ENCODE results near the gene CSTF2. TPM values are rescaled to one million over a fixed set of nuclear protein-coding genes. Genes with fewer than 3 reads are reported as not detected.

Gene CSTF2
- total RNA-seq, 2 donors from 2014 or later, result 21.8 to 32.2 TPM

DNA sequence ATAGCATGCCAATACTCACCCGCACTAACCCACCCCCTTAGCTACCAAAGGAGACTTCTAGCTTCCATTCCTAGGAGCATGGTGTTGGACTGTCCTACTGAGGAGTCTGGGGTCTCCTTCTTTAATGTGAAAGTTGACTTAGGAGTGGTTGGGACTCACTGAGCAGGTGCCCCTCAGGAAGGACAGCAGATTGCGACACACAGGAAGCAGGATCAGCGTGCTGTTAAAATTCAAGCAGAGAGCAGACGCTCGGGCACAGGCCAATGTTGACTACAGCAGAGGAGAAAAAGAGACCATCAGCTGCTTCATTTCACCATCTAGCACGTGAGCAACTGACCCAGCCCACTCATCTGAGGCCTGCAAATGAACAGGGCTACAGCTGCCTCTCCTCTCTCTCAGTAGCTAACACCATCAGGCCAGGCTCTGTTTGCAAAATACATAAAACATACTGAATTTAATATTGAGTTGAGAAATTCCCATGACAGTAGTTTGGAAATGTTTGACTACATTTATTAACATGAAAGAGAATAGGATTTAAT, 43.2 kb downstream of the CSTF2 start:
- TF ChIP-seq, protein P1, sequence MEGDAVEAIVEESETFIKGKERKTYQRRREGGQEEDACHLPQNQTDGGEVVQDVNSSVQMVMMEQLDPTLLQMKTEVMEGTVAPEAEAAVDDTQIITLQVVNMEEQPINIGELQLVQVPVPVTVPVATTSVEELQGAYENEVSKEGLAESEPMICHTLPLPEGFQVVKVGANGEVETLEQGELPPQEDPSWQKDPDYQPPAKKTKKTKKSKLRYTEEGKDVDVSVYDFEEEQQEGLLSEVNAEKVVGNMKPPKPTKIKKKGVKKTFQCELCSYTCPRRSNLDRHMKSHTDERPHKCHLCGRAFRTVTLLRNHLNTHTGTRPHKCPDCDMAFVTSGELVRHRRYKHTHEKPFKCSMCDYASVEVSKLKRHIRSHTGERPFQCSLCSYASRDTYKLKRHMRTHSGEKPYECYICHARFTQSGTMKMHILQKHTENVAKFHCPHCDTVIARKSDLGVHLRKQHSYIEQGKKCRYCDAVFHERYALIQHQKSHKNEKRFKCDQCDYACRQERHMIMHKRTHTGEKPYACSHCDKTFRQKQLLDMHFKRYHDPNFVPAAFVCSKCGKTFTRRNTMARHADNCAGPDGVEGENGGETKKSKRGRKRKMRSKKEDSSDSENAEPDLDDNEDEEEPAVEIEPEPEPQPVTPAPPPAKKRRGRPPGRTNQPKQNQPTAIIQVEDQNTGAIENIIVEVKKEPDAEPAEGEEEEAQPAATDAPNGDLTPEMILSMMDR (IDR thresholded peaks at IDR 0.05), result no peak
- H3K27me3 ChIP-seq, result no peaks in the 10 kb centered on the region
- intact Hi-C loops (cut with DNase I), result no loop called here
- no peak overlapping the region for H3K4me3 ChIP-seq
- DNase-seq, result no peak
- no peaks in the 10 kb centered on the region for H3K4me1 ChIP-seq
- no peaks in the 10 kb centered on the region for H3K36me3 ChIP-seq
- no peaks in the 10 kb centered on the region for H3K9me3 ChIP-seq
- no peak overlapping the region for H3K27ac ChIP-seq
- no peak overlapping the region for H3K9ac ChIP-seq (ENCODE audit: low read depth in 2 of 2, low read length in 2 of 2)

DNA sequence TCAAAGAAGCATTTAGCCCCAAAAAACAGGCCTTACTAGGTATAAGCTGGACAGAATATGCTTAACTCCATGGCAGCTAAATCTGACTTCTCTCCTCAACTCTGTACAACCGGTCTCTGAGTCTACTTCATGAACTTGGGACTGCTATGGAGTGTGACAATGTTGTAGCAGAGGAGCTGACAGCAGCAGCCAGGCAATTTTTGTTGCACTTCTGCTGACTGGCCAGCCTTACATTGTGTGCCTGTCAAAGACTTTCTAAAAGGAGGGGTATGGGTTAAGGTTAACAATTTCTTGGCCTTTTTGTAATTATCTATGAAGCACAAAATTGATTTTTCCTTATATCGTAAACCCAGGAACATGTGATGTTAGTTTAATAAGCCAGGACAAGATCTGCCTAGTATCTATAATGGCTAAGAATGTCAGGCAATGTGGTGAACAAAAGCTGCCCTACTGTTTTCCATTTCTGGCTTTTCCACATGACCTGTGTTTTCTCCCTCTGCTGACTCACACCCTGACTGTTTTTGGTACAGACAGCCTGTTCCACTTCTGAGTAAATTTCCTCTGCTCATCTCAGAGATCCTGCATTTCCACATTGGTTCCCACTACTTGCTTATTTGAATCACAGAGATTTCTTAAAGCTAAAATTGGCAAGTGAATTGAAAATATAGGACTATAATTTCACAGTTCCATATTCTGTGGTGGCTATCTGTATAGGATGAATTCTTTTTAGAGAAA, 44.6 kb downstream of the CSTF2 start:
- no peak overlapping the region for H3K9ac ChIP-seq (ENCODE audit: low read depth in 2 of 2, low read length in 2 of 2)
- no peaks in the 10 kb centered on the region for H3K9me3 ChIP-seq
- no peaks in the 10 kb centered on the region for H3K4me1 ChIP-seq
- H3K27me3 ChIP-seq, result no peaks in the 10 kb centered on the region
- no peak overlapping the region for H3K4me3 ChIP-seq
- DNase-seq, result no peak
- no peak overlapping the region for H3K27ac ChIP-seq
- intact Hi-C loops (cut with DNase I), result no loop called here
- no peaks in the 10 kb centered on the region for H3K36me3 ChIP-seq
- TF ChIP-seq, protein P1 (IDR thresholded peaks at IDR 0.05), result no peak

DNA sequence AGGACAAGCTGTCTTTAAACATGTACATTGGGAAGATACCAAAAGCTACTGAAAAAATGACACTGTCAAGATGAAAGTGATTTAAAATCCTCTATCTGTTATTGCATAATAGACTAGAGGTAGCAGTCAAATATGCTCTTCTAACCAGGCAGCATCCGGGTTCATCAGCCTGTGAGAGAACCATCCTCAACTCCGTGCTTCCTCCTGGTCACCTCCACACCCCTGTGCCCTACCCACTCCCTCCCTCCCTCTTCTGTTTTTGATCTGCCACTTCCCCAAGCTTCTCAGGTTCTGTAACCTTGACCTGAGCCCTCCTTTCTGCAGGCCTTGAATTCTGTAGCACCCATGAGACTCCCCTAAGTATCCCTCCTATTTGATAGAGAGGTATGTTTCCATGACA, 48.1 kb downstream of the CSTF2 start:
- H3K27ac ChIP-seq, result no peak overlapping the region
- intact Hi-C loops (cut with DNase I), result no loop called here
- no peaks in the 10 kb centered on the region for H3K4me1 ChIP-seq
- no peak for DNase-seq
- H3K36me3 ChIP-seq, result no peaks in the 10 kb centered on the region
- no peak overlapping the region for H3K9ac ChIP-seq (ENCODE audit: low read depth in 2 of 2, low read length in 2 of 2)
- H3K9me3 ChIP-seq, result no peaks in the 10 kb centered on the region
- TF ChIP-seq, protein P1 (IDR thresholded peaks at IDR 0.05), result no peak
- H3K4me3 ChIP-seq, result no peak overlapping the region
- H3K27me3 ChIP-seq, result no peaks in the 10 kb centered on the region

DNA sequence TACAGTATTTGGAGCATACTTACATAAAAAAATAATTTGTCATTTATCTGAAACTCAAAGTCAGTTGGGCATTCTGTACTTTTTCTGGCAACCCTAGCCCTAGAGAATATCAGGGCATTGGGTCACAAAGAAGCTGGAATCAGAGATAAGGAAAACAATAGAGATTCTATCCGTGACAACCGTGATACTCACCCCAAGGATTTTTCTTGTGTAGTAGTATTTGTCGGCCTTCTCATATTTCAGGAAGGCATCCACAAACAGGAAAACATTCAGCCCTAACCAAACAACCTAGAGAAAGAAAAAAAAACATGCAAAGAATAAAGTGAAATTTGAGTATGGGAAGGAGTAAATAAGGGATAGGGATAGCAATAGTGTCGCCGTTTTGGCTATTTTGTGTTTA, 50.3 kb downstream of the CSTF2 start:
- Histone ChIP-seq H3K27ac (no peak overlapping the region), H3K4me1 (peaks cover 6% of the 10 kb centered on the region), H3K4me3 (no peak overlapping the region), H3K9ac (ENCODE audit: low read depth in 2 of 2, low read length in 2 of 2) (no peak overlapping the region), H3K27me3 (no peaks in the 10 kb centered on the region), H3K9me3 (no peaks in the 10 kb centered on the region), H3K36me3 (no peaks in the 10 kb centered on the region)
- TF ChIP-seq, protein P1 (IDR thresholded peaks at IDR 0.05), result no peak
- intact Hi-C loops (cut with DNase I), result no loop called here
- DNase-seq, result no peak

DNA sequence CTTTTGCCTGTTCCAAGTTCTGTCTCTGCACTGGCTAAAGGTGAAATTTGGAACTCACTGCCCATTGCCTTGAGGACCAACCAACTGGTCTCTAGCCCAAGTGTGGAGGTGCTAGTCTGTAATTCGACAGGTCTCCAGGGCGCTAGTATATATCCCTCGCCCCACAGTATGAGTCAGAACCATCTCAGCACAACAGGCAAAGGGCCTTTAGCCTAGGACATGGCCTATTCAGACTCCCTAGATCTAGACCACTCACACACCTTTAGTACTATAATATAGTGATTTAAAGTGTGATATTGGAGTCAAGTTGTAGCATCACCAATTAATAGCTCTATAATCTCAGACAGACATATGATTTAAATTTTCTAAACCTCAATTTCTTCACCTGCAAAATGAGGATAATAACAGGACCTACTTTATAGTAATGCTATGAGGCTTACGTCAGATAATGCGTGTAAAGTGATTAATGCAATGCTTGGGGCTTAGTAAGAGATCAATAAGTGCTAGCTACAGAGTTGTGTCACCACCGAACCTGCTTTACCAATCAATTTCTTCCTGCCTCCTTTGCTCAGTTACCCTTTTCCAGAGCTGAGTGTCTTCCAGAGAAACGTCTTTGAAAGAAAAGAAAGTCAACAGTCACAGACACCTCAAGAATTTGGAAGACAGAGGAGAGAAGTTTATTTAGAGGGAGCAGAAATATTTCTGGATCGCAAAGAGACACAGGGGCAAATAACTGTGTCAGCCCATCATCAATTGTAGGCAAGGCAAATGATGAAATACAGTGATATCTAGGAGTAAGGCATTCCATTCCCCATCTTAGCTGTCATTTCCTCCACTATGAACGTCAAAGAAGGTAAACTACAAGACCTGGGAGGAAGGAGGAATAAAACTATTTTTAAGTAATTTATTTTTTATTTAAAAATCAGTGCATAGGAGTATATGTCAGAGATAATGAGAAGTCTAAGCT, 51.7 kb downstream of the CSTF2 start:
- H3K27ac ChIP-seq, result no peak overlapping the region
- peak overlapping the region; percentile 39 for H3K4me3 ChIP-seq
- peak overlapping the region in 1 of 2 donors; percentile 68 for H3K9ac ChIP-seq (ENCODE audit: low read depth in 2 of 2, low read length in 2 of 2)
- TF ChIP-seq, protein P1 (IDR thresholded peaks at IDR 0.05), result no peak
- no peak for DNase-seq
- H3K36me3 ChIP-seq, result no peaks in the 10 kb centered on the region
- no peaks in the 10 kb centered on the region for H3K9me3 ChIP-seq
- intact Hi-C loops (cut with DNase I), result no loop called here
- H3K27me3 ChIP-seq, result no peaks in the 10 kb centered on the region
- peaks cover 6% of the 10 kb centered on the region for H3K4me1 ChIP-seq
